DMS114 treated with DMSO at 0.1 percent for 48 hours (cell line): Measurements from ENCODE around the gene TTBK2.

ENCODE experiments used
- DNase-seq: peaks from one replicate; lab custom pipeline; 2025; ENCODE audit not compliant: unreplicated experiment; lab: John Stamatoyannopoulos, UW

The TTBK2 gene

DNA sequence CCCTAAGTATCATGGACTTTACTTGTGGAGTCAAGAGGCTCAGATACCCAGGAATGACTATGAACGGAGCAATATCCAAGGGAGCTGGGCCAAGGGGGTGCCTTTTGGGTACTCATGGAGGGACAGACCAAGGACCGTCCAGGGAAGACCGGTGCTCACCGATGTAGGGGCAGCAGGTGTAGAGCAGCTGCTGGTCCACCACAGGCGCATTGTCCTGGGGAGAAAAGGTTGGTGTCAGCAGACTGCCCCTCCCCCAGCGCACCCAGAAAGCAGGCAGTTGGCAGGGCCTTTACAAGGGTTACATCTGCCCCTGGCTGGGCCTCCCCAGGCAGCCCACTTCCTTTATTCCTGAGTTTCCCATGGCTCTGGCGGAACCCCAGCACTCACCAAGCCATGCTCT, 191.2 kb downstream of the TTBK2 start:
- no peak for DNase-seq

DNA sequence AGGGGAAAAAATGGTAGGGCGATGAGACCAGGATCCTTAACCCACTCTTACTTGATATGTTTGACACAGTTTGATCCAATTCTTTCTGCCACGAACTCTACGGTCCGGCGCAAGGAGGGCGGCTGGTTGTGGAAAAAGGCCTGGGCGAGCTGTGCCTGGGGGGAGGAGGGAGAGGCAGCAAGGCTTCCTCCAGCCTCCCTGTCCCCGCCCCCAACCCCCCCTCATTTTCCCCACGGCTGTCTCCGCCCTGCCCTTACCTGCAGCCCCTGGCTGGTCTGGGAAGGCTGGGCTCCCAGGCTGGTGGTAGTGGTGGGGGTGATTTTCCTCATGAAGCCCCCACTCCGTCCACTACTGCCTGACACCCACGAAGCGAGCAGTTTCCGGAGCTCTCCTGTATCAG, 191.6 kb downstream of the TTBK2 start:
- DNase-seq = no peak

DNA sequence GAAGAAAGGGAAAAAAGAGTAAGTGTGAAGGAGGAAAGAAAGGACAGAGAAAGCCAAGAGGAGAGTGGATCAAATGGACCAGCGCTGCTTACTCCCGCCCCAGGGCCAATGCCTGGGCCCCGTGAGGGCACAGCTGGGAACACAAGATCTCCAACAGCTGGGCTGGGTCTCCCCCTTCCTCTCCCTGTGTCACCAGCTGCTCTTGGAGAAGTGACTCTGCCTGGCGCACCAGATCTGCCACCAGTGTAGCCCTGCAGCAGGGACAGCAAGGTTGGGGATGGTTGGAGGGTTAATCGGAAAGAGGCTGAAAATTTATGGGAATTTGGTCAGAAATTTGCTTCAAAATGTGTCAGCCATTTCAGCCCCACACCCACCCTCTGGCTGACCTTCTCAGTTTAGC, 192.0 kb downstream of the TTBK2 start:
- no peak for DNase-seq

DNA sequence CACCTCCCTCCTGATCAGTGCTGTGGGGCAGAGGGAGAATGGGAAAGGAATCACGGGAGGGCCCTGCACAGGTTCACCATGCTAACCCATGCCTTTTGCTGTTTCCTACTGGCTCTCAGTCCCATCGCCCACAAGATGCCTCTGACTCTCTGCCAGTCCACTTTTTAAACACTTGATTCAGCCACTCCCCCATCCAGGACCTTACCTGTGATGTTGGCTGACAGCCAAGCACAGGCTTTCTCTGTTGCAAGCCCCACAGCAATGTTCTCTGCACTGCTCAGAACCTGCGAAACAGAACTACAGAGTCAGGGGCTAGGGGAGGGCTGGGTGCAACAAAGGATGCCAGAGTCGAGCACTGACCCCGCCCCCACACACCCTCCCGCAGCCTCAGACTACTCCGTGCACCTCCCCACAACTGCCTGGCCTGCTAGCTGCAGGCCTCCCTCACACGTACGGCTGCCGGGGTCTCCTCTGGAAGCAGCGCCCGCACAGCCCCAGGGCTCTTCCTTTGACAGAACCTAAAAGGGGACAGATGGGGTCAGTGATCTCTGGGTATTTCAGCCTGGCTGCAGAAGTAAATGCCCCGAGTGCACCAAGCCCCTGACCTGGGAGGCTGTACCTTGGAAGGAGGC, 192.7 kb downstream of the TTBK2 start:
- no peak for DNase-seq

DNA sequence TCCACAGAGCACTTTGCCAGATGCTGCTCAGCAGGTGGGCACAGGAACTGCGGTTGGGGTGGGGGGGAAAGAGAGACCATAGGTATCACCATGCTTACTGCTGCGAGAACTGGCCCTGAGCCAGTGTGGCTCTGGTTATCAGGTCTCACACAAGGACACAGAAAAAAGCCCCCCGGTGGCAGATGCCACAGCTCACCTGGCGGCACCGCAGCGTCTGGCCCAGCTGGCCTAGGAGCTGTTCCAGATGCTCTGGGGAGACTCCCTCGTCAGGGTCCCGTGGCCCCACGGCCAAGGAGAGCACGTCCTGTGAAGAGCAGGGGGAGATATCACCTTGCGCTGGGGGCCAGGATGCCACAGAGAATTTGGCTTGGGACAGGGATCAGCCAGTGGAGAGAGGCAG, 194.5 kb downstream of the TTBK2 start:
- DNase-seq = no peak

DNA sequence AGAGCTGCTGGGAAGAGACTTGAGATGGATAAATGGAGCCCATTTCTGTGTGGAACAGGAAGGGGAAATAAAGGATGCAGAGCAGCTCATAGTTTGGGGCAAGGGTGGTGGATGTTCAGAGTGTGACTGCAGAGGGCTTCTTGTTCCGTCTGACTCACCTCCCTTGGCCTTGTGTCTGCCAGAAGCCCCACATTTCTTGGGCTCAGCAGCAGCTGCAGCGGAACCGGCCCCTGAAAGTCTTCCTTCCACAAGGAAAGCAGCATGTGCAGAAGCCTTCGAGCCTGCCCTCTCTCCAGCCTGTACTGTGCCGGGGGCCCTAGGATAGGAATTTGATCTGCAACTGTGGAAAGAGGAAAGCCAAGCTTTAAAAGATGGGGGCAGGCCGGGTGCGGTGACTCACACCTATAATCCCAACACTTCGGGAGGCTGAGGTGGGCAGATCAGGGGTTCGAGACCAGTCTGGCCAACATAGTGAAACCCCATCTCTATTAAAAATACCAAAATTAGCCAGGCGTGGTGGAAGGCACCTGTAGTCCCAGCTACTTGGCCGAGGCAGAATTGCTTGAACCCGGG, 195.2 kb downstream of the TTBK2 start:
- DNase-seq = no peak

DNA sequence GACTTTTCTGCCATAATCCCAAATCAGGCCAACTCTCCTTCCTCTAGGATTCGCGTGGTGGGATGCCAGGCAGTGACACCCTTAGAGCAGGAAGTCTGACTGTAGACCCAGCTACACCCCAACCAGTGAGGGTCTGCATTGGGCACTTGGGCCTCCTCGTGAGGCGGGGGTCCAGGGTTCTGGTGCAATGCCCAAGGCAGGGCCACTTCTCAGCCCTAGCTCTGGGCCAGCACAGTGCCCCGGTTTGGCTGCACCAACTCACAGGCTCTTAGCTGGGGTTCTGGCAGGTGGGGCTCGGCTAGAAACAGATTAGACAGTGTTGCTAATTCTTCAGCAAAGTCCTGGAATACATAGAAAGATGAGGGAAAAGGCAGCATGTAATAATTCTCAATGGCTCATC, 196.3 kb downstream of the TTBK2 start:
- DNase-seq = no peak

DNA sequence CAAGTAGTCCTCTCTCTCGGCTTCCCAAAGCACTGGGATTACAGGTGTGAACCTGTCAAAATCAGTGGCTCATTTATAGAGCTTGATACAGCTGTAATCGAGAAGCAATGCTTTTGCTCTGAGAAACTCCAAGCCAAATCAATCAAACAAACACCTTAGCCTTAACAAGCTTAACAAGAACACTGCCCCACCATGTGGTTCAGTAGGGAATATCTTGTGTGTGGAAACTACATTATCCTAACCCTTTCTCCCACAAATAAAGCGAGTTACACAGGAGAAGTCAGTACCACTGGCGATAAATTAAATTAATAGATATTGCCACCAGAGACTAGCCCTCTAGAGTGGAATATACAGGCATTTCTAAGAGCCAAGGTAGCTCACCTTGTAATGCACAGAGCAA, 197.5 kb downstream of the TTBK2 start:
- DNase-seq = no peak

DNA sequence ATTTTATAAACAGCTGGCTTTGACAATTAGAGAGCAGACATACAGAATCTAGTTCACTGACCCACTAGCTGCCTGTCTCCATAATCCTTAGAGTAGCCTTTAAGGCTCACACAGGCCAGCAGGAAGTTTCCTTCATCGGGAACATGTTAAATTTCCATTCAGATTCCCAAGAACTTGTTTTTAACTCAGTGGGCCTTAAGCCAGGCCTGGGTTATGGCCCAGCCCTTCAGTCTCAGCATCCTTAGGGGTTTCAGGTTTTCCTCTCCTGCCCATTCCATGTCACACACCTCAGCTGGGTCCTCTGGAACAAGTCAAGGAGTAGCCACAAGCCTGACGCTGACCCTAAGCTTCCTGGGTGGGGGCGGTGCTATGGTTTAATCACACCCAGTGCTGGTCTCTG, 198.7 kb downstream of the TTBK2 start:
- no peak for DNase-seq

DNA sequence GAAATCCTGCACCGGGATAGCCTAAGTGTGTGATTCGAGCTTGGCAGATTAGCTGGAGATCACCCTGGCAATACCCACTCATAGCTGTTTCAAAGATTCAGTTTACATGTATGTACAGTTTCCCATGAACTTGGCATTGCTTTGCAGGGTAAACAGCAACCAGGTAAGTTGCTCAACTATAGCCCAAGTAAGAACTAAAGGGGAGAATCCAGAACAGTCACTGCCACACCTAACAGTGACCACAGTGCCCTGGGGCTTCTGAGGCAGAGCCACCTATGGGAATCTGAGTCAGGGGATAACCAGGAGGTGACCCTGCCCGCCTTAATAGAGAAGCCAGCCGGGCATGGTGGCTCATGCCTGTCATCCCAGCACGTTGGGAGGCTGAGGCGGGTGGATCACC, 199.6 kb downstream of the TTBK2 start:
- DNase-seq = no peak

DNA sequence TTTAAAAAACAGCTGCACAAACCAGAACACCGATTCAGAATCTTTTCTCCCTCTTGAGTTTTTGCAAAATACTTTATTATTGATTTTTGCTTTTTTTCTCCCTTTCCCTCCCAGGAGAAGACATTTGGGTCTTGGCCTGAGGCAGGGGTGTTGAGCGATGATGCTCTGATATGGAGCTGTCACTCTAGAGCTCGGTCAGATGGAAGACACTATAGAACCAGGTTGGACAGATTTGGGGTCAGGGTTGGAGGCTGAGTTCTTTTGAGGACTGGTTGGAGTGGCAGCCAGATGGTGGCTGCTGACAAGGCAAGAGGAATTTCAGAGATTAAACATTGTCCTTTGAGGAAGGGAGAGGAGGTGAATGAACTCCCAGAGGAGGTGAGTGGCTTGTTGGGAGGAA, 200.5 kb downstream of the TTBK2 start:
- no peak for DNase-seq

DNA sequence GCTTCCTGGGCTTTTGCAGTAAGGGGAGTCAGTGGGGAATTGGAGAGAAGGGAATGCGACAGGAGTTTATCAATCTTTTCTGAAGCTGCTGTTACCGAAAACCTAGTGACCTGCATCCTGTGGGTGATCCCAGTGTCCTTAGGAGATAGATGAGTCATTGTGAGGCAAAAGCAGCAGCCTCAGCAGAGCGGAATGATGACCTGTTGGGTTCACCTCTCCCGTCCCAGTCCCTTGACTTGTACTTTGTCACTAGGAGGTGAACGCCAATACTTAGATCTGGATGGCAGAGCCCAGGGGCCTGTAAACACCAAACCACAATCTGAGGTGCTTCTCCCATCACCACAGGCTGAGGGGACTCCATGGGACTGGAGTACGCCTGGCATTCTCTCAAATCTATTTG, 201.5 kb downstream of the TTBK2 start:
- DNase-seq = no peak

DNA sequence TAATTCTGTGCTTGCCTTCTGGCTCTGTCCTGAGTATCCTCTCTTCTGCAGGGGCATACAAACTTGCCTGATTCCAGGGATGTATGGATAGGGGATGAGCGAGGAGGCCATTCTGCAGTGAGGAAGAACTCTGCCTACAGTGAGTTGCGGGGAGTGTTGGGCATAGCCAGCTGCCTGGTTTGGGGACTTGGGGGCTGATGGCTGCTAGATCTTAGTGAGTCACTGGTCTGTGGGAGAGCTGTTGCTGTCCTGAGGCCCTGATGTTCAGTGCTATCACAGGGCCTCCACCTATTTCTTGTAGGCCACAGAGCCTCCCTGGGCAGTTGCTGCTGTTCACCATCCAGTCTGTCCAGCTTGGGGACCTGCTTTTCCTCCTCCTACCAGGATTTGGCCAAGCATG, 204.0 kb downstream of the TTBK2 start:
- no peak for DNase-seq

DNA sequence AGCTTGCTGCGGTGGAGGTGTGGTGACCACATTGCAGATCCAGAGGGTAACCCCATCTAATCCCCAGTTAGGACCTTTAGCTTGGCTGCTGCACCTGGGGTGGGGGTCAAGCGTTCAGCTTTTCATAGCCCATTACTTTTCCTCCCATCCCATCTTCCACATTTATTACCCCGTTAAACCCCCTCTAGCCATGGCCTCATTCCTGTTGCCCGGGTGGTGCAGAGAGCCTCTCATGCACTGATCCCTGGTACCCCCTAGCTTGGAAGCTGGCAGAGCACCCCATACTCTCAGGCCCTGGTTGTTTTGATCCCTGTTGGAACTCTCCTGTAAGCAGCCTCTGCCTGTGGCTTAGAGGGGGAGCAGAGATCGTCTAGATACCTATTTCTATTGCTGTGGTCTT, 204.5 kb downstream of the TTBK2 start:
- no peak for DNase-seq

DNA sequence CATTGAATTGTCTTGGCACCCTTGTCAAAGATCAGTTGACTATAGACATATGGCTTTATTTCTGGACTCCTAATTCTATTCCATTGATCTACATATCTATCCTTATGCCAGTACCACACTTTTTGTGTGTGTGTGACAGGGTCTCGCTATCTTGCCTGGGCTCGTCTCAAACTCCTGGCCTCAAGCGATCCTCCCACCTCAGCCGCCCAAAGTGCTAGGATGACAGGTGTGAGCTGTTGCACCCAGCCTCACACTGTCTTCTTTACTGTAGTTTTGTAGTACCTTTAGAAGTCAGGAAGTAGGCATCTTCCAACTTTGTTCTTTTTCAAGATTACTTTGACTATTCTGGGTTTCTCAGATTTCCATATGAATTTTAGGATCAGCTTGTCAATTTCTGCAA, 208.0 kb downstream of the TTBK2 start:
- no peak for DNase-seq

DNA sequence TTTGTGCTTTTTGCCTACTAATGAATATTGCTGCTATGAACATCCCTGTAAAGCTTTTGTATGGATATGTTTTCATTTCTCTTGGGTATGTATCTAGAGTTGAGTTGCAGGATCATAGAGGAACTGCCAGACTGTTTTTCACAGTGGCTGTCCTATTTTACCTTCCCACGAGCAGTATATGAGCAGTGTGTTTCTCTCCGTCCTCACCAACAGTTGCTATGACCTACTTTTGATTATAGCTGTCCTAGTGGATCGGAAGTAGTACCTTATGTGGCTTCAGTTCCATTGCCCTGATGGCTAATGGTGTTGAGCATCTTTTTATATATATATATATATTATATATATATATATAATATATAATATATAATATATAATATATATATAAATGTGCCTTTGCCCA, 208.8 kb downstream of the TTBK2 start:
- DNase-seq = no peak

DNA sequence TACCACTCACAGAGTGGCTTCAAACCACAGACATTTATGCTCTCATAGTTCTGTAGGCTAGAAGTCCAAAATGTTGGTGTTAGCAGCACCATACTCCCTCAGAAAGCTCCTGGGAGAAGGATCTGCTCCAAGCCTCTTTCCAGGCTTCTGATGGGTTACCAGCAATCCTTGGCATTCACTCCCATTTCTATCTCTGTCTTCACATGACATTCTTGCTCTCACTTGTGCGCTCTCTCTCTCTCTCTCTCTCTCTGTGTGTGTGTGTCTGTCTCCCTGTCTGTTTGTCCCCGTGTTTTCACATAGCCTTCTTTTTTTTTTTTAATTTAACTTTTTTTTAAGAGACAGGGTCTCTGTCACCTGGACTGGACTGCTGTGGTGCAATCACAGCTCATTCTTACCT, 209.9 kb downstream of the TTBK2 start:
- no peak for DNase-seq

DNA sequence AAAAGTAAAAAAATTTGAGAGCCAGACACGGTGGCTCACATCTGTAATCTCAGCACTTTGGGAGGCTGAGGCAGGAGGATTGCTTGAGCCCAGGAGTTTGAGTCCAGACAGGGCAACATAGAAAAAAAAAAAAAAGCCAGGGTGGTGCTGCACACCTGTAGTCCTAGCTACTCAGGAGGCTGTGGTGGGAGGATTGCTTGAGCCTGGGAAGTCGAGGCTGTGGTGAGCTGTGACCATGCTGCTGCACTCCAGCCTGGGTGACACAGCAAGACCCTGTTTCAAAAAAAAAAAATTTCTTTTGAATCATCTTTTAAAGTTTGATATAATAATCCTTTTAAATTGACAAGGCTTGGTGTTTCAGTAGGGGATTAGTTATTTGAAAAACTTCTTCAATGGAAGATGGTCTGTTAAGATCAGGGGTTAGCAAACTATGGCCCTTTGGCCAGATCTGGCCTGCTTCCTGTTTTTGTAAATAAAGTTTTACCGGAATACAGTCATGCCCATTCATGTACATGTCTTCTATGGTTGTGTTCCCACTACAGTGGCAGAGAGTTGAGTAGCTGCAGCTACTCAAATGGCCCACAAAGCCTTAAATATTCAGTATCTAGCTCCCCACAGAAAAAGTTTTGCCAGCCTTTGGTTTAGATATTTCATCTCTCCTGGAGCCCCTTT, 212.6 kb downstream of the TTBK2 start:
- no peak for DNase-seq

DNA sequence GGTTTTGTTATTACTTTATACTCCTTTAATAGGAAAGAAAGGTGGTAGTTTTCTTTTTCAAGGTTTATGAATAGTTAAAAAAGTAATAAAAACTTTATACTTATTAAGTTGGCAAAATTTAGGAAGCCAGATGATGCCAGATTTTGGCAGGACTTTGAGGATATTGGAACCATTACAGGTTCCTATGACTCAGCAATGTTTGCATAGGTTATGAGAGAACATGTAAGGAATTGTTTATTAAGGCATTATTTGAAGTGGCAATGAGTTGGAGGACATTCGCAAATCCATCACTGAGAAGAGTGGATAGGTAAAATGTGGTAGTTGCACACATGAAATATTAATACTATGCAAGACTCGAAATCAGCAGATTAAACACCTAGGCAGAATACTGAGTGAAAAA, 213.5 kb downstream of the TTBK2 start:
- no peak for DNase-seq

DNA sequence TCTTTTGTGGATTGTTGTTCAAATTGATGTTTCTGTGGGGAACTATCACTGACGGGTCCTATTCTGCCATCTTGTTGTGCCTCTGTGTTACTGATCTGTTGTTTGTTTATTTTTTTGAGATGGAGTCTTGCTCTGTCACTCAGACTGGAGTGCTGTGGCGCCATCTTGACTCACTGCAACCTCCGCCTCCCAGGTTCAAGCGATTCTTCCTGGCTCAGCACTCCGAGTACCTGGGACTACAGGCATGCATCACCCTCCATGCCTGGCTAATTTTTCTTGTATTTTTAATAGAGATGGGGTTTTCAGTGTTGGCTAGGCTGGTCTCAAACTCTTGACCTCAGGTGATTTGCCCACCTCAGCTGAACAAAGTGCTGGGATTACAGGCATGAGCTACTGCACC, 215.2 kb downstream of the TTBK2 start:
- no peak for DNase-seq

DNA sequence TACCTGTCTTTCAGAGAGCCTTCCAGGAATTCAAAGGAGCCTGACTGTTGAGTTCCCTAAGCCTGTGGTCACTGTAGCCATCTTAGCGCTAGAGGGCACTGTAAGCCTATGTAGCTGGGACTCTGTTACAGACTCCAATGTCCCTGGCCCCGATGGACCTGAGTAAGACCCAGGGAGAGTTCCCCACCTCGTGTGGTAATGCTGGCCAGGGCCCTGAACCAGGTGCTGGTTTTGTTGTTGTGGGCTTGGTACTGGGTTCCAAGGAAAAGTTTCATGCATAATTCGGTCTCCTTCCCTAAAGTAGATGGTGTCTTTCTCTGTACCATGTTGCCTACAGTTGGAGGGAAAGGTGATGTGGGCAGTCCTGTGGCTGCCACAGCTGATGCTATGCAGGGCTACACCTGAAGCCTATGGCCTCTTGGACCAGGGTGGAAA, 216.1 kb downstream of the TTBK2 start:
- DNase-seq = peak; percentile 56

DNA sequence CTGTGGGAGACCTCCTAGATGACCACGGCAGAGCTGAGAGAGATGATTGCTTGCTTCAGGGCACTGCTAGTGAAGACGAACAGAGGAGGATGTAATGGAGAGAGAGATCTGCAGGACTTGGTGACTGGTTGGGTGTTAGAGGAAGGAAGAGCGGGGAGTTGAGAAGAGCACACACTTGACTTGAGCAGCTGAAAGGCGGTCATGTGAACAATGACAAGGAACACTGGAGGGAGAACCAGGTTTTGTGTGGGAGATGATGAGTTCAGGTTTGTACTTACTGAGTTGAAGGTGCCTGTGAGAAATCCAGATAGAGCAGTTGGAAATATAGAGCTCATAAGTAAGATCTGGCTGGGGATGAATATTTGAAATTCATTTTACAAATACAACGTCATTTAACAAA, 224.0 kb downstream of the TTBK2 start:
- no peak for DNase-seq

DNA sequence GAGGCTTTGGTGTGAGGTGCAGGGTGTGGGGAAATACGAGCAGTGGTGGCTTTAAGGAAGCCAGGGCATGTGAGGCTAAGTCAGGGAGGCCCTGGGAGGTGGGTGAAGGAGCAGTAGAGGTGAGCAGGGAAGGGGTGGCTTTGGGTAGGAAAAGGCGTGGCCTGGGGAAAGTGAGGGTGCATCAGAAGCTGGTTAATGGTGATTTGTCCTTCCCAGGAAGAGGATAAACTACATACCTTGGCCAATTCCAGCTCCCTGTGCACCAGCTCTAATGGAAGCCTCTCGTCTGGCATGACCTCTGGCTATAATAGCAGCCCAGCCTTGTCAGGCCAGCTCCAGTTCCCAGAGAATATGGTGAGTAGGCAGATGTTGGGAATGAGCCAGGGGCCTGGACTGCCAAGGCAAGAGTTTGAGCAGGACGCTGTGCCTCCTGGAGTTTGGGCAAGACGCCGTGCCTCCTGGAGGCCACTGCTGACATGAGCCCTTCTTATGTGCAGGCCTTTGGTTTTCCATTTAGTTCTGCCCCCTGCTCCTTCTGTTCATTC, 225.0 kb downstream of the TTBK2 start:
- no peak for DNase-seq
